Stimulated activated CD4-positive, alpha-beta T cell treated with anti-CD3 and anti-CD28 coated beads, Interleukin-15, amount 100 ng/mL, for 1 hour (primary cell): ENCODE data around the gene MIF4GD.

Experiments used
- DNase-seq, 2 donors: peaks; one replicate each; pipeline ENCODE4 v3.0.0-alpha.2; 2020; ENCODE audit warnings: low read depth in 1 of 2, low spot score in 1 of 2

The MIF4GD gene

DNA sequence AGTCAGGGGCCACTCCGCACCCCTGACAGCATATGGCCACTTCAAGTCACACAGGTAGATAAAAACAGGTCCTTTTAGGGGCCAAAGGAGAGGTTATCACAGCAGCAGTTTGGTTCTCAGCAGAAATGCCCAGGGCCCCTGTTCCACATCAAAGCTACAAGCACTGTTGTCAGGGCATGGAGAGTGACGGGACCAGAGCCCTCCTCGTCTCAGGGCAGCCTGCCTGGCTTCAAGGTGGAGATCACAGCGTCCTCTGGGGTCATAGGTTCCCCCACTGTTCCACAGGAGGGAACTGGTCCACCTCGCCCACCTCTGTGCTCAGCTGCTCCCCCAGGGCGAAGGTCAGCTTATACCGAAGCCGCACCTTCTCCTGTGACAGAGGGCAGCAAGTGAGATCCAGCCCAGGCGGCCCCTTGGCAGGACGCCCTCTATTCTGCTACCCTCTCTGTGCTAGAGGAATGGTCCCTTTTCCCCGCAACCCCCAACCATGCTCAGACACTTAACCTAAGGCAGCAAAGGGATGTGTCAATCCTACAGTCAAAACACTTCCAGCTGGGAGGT lies 32.9 kb downstream of the MIF4GD start:
- no peak for DNase-seq

DNA sequence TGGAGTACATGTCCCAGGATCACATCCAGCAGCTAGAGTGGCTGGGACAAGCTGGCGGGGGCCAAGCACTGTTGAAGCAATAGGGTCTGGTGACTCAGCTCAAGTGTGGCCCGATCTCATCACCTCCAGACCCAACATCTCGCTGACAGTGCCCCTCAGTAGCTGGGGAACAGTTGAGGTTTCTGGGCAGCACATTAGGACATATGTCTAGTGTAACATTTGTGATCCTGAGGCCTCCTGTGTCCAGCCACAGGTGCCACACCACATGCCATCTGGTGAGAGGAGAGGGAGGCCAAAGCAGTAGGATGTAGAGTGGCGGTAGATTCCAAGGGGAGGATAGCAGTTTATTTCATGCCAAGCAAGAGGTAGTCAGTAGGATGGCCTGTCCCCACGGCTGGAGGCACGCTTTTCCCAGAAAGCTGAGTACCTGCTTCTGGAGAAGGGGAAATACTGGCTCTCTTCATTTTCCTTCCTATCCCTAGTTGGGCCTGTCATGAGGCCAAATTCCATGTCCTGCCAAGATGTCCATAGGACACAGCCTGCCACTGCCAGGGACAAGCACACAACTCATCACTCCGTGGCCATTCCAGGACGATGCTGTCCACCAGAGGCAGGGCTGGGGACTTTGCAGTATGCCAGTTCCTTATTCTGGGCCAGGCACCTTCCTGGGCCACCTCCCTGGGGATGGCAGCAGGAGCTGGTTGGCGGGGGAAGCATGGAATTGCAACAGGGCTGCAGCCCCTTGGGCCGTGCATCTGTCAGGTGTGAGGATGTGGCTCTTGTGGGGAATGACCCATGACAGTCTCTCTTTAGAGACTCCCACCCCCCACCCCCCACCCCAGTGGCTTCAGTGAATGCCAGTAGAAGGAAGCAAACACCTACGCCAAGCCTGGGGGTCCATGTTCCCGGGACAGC lies 33.7 kb downstream of the MIF4GD start:
- DNase-seq: no peak

DNA sequence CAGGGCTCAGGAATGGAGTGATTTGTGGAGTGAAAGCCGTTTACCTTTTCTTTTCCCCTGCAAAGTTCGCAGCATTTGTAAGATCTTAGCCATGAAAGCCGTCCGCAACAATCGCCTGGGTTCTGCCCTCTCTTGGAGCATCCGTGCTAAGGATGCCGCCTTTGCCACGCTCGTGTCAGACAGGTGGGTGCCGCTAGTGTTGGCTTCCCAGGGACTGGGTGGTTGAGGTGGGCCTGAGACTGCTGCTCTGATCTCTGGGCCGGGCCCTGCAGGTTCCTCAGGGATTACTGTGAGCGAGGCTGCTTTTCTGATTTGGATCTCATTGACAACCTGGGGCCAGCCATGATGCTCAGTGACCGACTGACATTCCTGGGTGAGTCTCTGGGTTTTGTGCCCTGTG lies 38.2 kb downstream of the MIF4GD start:
- DNase-seq: no peak

DNA sequence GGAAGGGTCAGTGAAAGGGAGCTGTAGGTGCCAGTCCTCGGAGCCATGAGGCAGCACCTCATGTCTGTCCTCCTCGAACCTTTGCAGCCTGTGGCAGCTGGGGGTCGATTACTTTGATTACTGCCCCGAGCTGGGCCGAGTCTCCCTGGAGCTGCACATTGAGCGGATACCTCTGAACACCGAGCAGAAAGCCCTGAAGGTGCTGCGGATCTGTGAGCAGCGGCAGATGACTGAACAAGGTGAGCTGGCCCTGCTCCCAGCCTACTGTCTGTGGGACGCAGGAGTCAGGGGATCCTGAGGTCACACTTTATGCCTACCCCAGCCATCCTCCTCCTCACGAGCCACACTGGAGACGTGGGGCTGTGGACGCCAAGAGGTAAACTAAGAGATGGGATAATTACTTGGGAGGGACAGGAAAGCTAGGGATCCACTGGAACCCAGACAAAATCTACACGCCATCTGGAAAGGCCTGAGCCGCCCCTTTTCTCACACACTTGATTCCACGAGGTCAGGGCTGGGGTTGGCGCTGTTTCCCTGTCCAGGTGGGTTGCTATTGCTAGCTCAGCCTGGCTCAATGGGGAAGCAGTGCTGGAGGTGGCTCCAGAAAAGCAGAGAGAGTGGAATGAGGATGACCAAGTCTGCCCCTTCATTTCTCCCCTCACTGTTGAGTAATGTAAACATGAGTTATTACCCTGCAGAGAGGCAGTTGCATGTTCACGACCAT lies 39.1 kb downstream of the MIF4GD start:
- no peak for DNase-seq

DNA sequence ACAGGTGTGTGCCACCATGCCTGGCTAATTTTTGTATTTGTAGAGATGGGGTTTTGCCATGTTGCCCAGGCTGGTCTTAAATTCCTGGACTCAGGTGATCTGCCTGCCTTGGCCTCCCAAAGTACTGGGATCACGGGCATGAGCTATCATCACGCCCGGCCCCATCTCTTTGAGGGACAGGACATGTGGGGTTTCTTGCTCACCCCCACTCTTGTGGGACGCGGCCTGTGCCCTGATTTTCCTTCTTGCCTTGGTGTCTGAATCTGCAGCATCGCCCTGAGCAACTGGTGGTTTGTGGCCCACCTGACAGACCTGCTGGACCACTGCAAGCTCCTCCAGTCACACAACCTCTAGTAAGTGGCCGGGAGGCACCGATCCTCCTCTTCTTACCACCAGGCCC lies 40.0 kb downstream of the MIF4GD start:
- DNase-seq: no peak

DNA sequence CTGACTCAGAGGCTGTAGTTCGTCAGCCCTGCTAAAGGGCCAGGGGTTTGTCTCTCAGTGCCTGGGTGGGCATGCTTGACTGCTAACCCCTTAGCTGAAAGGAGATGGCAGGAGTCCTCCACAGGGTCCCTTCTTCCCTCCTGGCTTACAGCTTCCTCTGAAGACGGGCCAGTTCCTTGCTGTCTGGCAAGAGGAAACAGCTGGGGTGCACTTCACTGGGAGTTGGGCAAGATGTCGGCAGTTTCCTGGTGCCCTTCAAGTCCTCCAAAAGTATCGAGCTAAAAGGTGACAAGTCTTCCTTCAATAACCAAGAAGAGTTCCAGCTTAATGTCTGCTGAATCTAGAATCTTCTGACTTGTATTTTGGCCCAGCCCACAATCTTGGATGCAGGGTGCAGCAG lies 42.2 kb downstream of the MIF4GD start:
- no peak for DNase-seq

DNA sequence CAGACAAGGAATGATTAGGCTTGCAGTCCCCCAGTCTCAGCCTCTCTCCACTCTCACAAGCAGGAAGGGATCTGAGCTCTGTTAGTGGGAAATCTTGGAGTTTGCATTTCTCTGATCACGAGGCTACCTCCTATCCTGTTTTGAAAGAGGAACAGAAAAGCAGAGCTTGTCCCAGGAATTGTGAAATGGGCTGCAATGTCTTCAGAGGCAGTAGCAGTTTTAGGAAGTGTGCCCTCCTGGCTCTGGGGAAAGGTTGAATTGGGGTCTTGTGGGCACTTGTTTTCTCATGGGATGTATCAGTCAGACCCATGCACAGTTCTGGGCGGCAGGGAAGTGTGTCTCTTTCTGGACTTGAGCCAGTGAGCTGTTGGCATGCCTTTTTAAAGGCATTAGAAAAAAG lies 42.7 kb downstream of the MIF4GD start:
- DNase-seq: no peak

DNA sequence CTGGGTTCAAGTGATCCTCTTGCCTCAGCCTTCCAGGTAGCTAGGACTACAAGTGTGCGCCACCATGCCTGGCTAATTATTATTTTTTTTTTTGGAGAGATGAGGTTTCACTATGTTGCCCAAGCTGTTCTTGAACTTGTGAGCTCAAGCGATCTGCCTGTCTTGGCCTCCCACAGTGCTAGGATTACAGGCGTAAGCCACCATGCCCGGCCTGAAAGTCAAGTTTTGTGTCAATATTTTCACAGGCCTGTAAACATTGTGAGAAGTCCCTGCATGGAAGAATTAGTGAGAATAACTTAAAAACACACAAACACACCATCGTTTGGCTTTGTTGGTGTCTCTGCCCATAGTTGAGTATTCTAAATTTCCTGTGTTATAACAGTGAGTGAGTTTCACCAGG lies 43.3 kb downstream of the MIF4GD start:
- no peak for DNase-seq

DNA sequence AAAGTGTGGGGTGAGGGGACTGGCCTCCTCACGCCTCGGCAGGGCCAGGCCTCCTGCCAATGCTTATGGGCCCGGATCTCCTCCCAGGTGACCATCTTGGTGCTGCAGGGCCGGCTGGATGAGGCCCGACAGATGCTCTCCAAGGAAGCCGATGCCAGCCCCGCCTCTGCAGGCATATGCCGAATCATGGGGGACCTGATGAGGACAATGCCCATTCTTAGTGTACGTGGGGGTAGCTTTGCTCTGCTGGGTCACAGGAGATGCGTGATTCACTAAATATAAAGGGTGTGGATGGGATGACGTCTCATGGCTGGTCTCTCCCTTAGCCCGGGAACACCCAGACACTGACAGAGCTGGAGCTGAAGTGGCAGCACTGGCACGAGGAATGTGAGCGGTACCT lies 46.0 kb downstream of the MIF4GD start:
- no peak for DNase-seq

DNA sequence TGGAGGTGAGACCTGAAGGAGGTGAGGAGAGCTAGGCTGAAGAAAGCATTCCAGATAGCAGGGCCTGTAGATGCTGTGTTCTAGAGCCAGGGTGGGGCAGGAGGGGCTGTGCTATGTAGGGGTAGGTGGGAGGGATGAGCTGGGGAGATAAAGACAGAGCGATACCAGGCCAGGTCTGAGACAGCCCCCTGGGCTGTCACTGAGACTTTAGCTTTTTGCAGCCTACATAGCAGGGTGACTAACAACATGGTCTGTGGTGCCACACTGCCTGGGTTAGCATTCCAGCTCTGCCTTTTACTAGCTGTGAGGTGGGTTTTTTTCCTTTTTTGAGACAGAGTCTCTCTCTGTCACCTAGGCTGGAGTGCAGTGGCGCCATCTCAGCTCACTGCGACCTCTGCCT lies 51.2 kb downstream of the MIF4GD start:
- DNase-seq: no peak

DNA sequence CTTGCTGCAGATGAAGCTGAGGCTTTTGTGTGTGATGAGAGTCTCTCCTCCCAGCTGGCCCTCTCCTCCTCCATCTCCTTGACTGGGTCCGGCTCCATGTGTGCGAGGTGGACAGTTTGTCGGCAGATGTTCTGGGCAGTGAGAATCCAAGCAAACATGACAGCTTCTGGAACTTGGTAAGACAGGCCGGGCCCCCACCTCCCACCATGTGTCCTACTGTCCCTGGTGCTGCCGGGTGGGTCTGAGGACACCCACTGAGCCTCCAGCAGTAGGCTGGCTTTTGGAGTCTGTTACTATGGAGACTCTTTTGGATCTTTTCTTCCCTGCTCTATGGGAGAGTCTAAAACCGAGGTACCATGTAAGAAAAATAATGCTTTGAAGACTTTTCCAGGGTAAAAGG lies 52.9 kb downstream of the MIF4GD start:
- no peak for DNase-seq
